Measurements from ENCODE around the gene MRAS. TPM values are rescaled to one million over a fixed set of nuclear protein-coding genes. Genes with fewer than 3 reads are reported as not detected.

MRAS gene
- 7.0 and 21.6 TPM in 2 replicates for total RNA-seq

DNA sequence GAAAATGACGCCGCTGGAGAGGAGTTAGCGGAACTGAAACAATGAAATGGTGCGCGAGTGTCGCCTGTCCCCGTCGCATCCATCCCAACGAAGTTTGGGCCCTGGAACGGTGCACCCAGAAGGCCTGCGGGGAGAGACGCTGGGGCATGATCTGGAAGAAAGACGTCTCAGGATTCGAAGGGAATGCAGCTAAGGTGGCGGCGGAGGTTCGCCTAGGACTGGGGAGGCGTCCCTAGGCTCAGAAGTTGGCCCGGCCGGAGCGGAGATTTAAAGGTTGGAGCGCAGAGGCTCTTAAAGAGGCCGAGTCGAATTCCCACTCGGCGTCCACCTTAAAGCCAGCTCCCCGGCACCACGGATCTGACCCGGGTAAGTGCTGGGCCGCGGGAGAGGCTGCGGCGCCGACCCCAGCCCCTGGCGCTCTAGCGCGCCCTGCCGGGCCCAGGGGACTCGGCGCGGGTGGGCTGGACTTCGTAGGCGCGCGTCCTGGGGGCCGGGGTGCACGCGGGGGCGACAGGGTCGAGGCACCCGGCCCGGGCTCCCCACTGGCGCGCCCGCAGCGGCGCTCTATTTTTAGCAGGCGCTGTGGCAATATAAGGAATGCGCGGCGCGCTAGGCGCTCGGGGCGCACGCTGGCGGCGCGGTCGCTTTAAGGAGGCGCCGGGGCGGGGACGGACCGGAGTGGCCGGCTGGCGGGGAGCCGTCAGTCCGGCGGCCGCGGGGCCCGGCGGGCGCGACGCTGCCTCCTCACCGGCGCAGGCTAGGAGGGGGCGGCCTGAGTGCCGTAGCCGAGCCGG is at the start of gene MRAS:
Gene MRAS, plus strand, starts transcription at position 620 of the 794 bp plus-strand sequence. CDS start 24,305 bp downstream, outside the sequence.

DNA sequence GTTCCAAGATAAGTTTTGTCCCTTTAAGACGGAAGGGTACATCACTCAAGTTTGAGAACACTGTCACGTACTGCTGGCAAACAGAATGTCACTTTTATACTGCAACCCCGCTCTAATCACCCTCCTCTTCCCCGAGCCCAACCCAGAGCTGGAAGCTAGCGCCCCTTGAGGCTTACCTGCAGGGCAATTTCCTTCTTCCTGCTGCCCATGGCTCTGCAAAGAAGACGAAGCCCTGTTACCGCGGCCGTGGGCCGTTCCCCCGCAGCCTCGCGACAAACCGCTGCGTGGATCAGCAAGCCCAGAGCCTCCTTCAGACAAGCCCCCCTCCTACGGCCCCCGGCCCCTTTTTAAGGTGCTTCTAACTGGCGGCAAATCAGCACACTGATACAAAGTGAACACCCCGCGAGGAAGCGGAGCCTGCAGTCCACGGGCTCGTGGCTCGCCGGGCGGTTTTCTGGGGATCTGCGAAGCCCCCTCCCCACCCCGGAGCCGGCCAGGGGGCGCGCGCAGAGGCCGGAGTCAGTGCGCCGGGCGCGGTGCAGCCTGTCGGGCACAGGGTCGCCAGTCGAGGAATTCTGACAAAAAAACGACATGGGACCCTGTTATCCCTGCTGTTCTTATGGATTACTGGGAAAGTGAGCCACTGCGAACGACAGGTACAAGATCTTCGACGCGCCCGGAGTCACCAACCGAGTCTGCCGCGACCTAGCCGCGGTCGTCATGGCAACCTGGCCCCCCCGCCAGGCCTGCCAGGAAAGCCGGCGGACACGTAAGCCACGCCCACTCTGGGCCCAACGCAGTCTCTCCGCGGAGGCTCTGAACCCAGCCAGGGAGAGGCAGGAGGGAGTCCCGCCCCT is 19.0 kb upstream of the MRAS start, which contains the start of gene NME9:
Gene NME9, minus strand, starts transcription at position 725 of the 857 bp plus-strand sequence. Its CDS starts 516 bp downstream, at position 209.

DNA sequence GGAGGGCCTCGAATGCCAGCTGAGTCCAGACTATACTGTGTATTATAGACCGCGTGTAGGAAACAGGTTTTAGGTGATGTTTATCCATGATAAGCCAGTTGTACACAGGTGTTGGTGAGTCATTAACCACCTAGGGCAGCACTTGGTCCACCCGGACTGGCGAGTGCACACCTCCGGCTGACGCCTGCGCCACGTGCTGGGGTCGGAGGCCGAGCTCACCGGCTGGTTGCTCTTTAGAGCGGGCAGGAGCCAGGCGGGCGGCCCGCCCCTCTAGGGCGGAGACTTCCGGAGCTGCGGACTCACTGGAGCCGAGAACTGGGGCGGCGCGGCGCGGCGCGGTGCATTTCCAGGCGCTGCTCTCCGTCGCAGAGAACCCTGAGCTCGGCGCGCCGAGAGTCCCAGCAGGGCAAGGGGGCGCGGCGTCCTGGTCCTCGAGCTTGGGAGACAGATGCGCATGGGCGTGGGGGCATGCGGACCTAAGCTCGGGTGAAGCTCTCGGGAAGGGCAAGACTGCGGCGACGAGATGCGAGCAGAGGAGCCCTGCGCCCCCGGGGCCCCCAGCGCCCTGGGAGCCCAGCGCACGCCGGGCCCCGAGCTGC is 86.0 kb downstream of the MRAS start, which contains the start of gene ESYT3:
Gene ESYT3, plus strand, starts transcription at position 341 of the 599 bp plus-strand sequence. Its CDS starts 183 bp downstream, at position 524.

Other genes with a start within 250 kb of the MRAS start
- gene DZIP1L, start 233.0 kb upstream of the MRAS start, total RNA-seq, result 5.9 and 15.2 TPM in 2 replicates
- gene A4GNT, start 216.2 kb upstream of the MRAS start, total RNA-seq, result not detected in 2 replicates
- gene DBR1, start 173.7 kb upstream of the MRAS start, total RNA-seq, result 15.0 and 19.4 TPM in 2 replicates
- gene ARMC8, start 161.3 kb upstream of the MRAS start, total RNA-seq, result 38.1 and 55.7 TPM in 2 replicates
- 0.27 TPM in 1 of 2 replicates, not detected in the other for gene NME9, start 18.7 kb upstream of the MRAS start, total RNA-seq
- under 0.01 and 0.09 TPM in 2 replicates for gene ESYT3, start 86.0 kb downstream of the MRAS start, total RNA-seq
- 13.9 and 14.6 TPM in 2 replicates for gene CEP70, start 245.7 kb downstream of the MRAS start, total RNA-seq

Measured in endothelial cell of coronary artery (primary cell).